Upper lobe of left lung (tissue), 4 donors: Measurements from ENCODE around the gene ARF3.

Experiments used
- CTCF ChIP-seq, 6 experiments: fragments of 450-650 bp in 4 of 6; fragments of 200-600 bp in 2 of 6; sonication (generic) in 2 of 6; IDR thresholded peaks; one replicate each; pipeline ENCODE4 v1.5.1; 2016 to 2019; ENCODE audit warnings: antibody characterized with exemption in 6 of 6
- EP300 ChIP-seq, 4 donors: sonication (generic); formaldehyde crosslinking; IDR thresholded peaks; one replicate each; pipeline ENCODE4 v1.5.1; 2017; ENCODE audit warnings: antibody characterized with exemption in 4 of 4, control low read depth in 2 of 4
- POLR2A ChIP-seq, 4 donors: fragments of 450-650 bp; IDR thresholded peaks; one replicate each; pipeline ENCODE4 v1.5.1; 2016 to 2017; ENCODE audit warnings: antibody characterized with exemption in 4 of 4, mild to moderate bottlenecking in 2 of 4

- no peak for TF ChIP-seq CTCF (IDR thresholded peaks at IDR 0.05)
- no peak for TF ChIP-seq POLR2A (IDR thresholded peaks at IDR 0.05)
- TF ChIP-seq EP300 (IDR thresholded peaks at IDR 0.05) = no peak
These were observed 8.1 kb upstream of the ARF3 start for GRCh38 chr12:48965298-48965838.
